ENCODE data around the gene NPHP4. TPM values are rescaled to one million over a fixed set of nuclear protein-coding genes. Genes with fewer than 3 reads are reported as not detected.

NPHP4 gene
- total and polyA plus RNA-seq, 2 experiments from 2014 or later: 6.4 to 12.7 TPM

GRCh38 chr1:5911871-5912271, 80.4 kb downstream of the NPHP4 start:
- H3K36me3 ChIP-seq: no peaks in the 10 kb centered on the region
- no peak for TF ChIP-seq CTCF (IDR thresholded peaks at IDR 0.05; ENCODE audit: low read depth, low read length)
- no peak overlapping the region for H3K27ac ChIP-seq
- no peaks in the 10 kb centered on the region for H3K27me3 ChIP-seq
- DNase-seq (ENCODE audit: low read depth in 1 of 2, low spot score in 1 of 2): no peak
- H3K9me3 ChIP-seq (ENCODE audit: low read depth): no peaks in the 10 kb centered on the region
- H3K4me3 ChIP-seq: no peak overlapping the region
- no peaks in the 10 kb centered on the region for H3K4me1 ChIP-seq (ENCODE audit: low read depth)

DNA sequence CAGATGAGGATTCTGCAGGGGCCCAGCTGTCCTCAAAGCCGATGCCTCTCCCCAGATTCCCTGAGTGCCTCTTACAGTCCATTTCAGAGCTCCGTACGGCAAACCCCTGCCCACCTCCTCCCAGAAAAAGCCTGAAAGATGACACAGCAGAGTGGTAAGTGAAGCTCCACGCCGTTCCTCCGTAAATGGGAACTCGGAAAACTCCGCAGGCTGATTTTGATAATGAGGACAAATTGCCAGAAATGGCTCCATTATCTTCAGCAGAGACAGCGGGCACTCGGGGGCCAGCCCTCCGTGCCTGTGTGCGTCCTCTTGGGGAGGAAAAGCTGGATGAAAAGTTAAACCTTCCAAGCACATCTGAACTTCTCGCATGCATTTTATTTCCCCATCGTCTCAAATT, 81.1 kb downstream of the NPHP4 start:
- Histone ChIP-seq H3K27ac (no peak overlapping the region), H3K4me1 (ENCODE audit: low read depth) (no peaks in the 10 kb centered on the region), H3K36me3 (no peaks in the 10 kb centered on the region), H3K27me3 (no peaks in the 10 kb centered on the region), H3K4me3 (no peak overlapping the region), H3K9me3 (ENCODE audit: low read depth) (no peaks in the 10 kb centered on the region)
- no peak for DNase-seq (ENCODE audit: low read depth in 1 of 2, low spot score in 1 of 2)
- no peak for TF ChIP-seq CTCF (IDR thresholded peaks at IDR 0.05; ENCODE audit: low read depth, low read length)

DNA sequence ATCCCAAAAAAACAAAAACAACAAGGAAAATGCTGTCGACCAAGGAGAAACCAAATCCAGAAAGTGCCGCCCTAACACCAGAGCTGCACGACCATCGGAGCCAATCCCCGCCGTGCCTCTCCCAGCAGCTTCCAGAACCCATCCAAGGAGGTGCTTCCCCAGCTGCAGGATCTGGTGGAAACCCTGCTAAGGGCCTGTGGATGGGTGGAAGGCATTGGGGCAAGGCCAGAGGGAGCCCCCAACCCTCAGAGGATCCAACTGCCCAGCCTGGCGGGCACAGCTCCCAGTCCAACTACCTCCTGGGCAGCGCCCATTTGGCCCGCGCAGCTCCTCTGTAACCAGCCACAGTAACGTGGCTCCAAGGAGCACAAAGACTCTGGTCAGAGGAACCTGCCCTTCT, 81.6 kb downstream of the NPHP4 start:
- Histone ChIP-seq H3K9me3 (ENCODE audit: low read depth) (no peaks in the 10 kb centered on the region), H3K27me3 (no peaks in the 10 kb centered on the region), H3K4me3 (no peak overlapping the region), H3K4me1 (ENCODE audit: low read depth) (no peaks in the 10 kb centered on the region), H3K27ac (no peak overlapping the region), H3K36me3 (no peaks in the 10 kb centered on the region)
- TF ChIP-seq CTCF (IDR thresholded peaks at IDR 0.05; ENCODE audit: low read depth, low read length): no peak
- DNase-seq (ENCODE audit: low read depth in 1 of 2, low spot score in 1 of 2): no peak

- TF ChIP-seq CTCF (IDR thresholded peaks at IDR 0.05; ENCODE audit: low read depth, low read length): no peak
These were observed 82.0 kb downstream of the NPHP4 start for GRCh38 chr1:5910276-5910620.

DNA sequence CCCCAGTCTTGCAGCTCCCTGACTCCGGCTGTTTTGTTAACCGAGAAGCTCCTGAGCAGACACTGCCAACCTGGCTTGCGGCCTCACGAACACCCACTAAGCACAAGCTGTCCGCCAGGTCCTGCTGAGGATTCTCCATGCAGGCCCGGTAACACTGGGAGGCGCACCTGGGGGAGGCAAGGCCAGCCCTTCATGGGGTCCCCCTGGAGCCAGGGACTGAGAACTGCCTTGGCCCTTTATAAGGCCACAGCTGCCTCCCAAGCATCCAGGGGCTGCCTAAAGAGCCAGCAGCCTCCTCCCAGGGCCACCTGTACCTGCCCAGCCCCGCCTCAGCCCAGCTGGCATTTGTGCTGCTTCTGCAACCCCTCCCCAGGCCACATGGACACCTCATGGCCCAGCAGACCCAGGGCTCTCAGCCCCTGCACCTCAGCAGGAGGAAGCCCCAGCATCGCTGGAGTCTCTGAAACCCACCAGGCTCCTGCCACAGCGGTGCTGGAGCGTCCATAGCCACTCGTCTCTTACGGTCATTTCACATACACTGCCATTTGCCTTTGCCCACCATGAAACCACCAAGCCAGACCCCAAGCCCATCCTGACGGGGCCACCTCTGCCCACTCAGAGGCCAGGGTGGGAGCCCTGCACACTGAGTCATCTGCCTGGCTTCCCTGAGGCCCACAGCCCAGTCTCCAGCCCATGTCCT, 82.5 kb downstream of the NPHP4 start:
- Histone ChIP-seq H3K27me3 (no peaks in the 10 kb centered on the region), H3K4me1 (ENCODE audit: low read depth) (no peaks in the 10 kb centered on the region), H3K4me3 (no peak overlapping the region), H3K9me3 (ENCODE audit: low read depth) (no peaks in the 10 kb centered on the region), H3K36me3 (no peaks in the 10 kb centered on the region), H3K27ac (no peak overlapping the region)
- no peak for DNase-seq (ENCODE audit: low read depth in 1 of 2, low spot score in 1 of 2)
- no peak for TF ChIP-seq CTCF (IDR thresholded peaks at IDR 0.05; ENCODE audit: low read depth, low read length)

More at GRCh38 chr1:5910276-5910620, 82.0 kb downstream of the NPHP4 start:
- Histone ChIP-seq H3K4me3 (no peak overlapping the region), H3K27me3 (no peaks in the 10 kb centered on the region), H3K36me3 (no peaks in the 10 kb centered on the region), H3K9me3 (ENCODE audit: low read depth) (no peaks in the 10 kb centered on the region), H3K4me1 (ENCODE audit: low read depth) (no peaks in the 10 kb centered on the region), H3K27ac (no peak overlapping the region)
- DNase-seq (ENCODE audit: low read depth in 1 of 2, low spot score in 1 of 2): no peak

Measured in cardiac muscle cell (in vitro differentiated cells and primary cell).